ENCODE data around the gene ZKSCAN2. TPM values are rescaled to one million over a fixed set of nuclear protein-coding genes. Genes with fewer than 3 reads are reported as not detected.

Gene ZKSCAN2
- total RNA-seq, 1 donor from 2014 or later: 4.9 TPM

GRCh38 chr16:25253322-25253721 is 4.3 kb downstream of the ZKSCAN2 start:
- H3K9me3 ChIP-seq: no peaks in the 10 kb centered on the region
- no peak overlapping the region for H3K27ac ChIP-seq
- no peak for ATAC-seq
- no peaks in the 10 kb centered on the region for H3K27me3 ChIP-seq
- no peak overlapping the region for H3K4me3 ChIP-seq
- peaks cover 44% of the 10 kb centered on the region for H3K36me3 ChIP-seq
- no peak for DNase-seq
- TF ChIP-seq, protein P1, sequence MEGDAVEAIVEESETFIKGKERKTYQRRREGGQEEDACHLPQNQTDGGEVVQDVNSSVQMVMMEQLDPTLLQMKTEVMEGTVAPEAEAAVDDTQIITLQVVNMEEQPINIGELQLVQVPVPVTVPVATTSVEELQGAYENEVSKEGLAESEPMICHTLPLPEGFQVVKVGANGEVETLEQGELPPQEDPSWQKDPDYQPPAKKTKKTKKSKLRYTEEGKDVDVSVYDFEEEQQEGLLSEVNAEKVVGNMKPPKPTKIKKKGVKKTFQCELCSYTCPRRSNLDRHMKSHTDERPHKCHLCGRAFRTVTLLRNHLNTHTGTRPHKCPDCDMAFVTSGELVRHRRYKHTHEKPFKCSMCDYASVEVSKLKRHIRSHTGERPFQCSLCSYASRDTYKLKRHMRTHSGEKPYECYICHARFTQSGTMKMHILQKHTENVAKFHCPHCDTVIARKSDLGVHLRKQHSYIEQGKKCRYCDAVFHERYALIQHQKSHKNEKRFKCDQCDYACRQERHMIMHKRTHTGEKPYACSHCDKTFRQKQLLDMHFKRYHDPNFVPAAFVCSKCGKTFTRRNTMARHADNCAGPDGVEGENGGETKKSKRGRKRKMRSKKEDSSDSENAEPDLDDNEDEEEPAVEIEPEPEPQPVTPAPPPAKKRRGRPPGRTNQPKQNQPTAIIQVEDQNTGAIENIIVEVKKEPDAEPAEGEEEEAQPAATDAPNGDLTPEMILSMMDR (IDR thresholded peaks at IDR 0.05): no peak
- intact Hi-C loops (cut with DNase I): no loop called here
- peaks cover 16% of the 10 kb centered on the region for H3K4me1 ChIP-seq

DNA sequence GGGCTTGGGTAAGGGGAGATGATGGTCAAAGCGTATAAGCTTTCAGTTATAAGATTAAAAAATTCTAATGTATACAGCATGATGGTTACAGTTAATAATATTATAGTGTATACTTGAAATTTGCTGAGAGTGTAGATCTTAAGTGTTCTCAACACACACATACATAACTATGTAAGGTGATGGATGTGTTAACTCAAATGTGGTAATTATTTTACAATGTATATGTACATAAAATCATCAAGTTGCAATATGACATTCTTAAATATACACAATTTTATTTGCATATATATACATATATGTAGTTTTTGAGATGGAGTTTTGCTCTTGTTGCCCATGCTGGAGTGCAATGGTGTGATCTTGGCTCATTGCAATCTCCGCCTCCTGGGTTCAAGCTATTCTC is 7.2 kb downstream of the ZKSCAN2 start:
- no peaks in the 10 kb centered on the region for H3K27me3 ChIP-seq
- TF ChIP-seq, protein P1 (IDR thresholded peaks at IDR 0.05): no peak
- no peak overlapping the region for H3K4me3 ChIP-seq
- H3K36me3 ChIP-seq: peaks cover 64% of the 10 kb centered on the region
- H3K9me3 ChIP-seq: no peaks in the 10 kb centered on the region
- DNase-seq: no peak
- intact Hi-C loops (cut with DNase I): no loop called here
- no peaks in the 10 kb centered on the region for H3K4me1 ChIP-seq
- ATAC-seq: no peak
- no peak overlapping the region for H3K27ac ChIP-seq

DNA sequence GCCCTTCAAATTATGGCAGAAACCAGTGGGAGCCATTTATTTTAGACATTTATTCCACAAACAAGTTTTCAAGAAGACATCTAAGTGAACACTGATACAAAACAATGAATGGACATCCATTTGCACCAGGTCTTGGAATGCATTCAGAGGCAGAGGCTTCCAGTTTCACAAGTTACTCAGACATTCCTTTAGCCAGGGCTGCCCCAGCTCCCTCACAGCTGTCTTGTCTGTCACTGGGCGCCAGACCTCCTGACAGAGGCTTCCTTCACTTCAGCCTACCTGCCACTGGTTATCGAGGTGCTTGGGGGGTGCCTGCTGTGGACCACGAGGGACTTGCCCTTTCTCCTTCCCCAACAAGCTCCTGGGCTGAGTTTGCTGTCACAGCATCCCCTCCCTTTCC is 21.7 kb downstream of the ZKSCAN2 start:
- intact Hi-C loops (cut with DNase I): no loop called here

DNA sequence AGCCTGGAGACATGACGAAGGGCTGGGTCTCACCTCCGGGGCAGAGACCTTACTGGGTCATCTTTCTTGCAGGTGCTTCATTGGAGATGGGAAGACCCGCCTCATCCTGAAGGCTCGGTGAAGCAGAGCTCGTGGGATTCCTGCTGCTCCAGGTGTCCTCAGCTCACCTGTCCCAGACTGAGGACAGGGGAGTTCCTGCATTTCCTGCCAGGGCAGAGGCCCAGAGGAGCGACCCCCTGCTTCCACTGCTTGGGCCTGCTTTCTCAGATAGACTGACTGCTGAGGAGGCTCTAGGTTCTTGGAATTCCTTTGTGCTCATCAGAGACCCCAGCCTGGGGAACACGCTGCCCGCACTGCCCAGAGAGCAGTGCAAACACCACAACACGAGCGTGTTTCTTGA is 29.3 kb downstream of the ZKSCAN2 start:
- H3K4me1 ChIP-seq: no peaks in the 10 kb centered on the region
- DNase-seq (no peak), ATAC-seq (no peak)
- intact Hi-C loops (cut with DNase I): no loop called here
- no peak overlapping the region for H3K27ac ChIP-seq
- no peaks in the 10 kb centered on the region for H3K9me3 ChIP-seq
- TF ChIP-seq, protein P1 (IDR thresholded peaks at IDR 0.05): no peak
- H3K27me3 ChIP-seq: no peaks in the 10 kb centered on the region
- no peak overlapping the region for H3K4me3 ChIP-seq
- H3K36me3 ChIP-seq: no peaks in the 10 kb centered on the region

More for the DNA sequence above, 21.7 kb downstream of the ZKSCAN2 start:
- ATAC-seq: no peak
- Histone ChIP-seq H3K9me3 (no peaks in the 10 kb centered on the region), H3K27ac (no peak overlapping the region), H3K36me3 (peaks cover 11% of the 10 kb centered on the region), H3K4me3 (no peak overlapping the region), H3K4me1 (no peaks in the 10 kb centered on the region), H3K27me3 (no peaks in the 10 kb centered on the region)
- no peak for DNase-seq
- TF ChIP-seq, protein P1 (IDR thresholded peaks at IDR 0.05): no peak

- DNase-seq (no peak), ATAC-seq (no peak)
- TF ChIP-seq, protein P1 (IDR thresholded peaks at IDR 0.05): no peak
- no peaks in the 10 kb centered on the region for H3K9me3 ChIP-seq
- intact Hi-C loops (cut with DNase I): loop anchor here (5.0 kb wide), 1 partner anchor 168 kb away; no protein-coding TSS in a partner anchor
- no peaks in the 10 kb centered on the region for H3K36me3 ChIP-seq
- no peak overlapping the region for H3K4me3 ChIP-seq
- no peaks in the 10 kb centered on the region for H3K4me1 ChIP-seq
- H3K27me3 ChIP-seq: no peaks in the 10 kb centered on the region
- H3K27ac ChIP-seq: no peak overlapping the region
Measured at GRCh38 chr16:25224731-25225319, 32.8 kb downstream of the ZKSCAN2 start.

DNA sequence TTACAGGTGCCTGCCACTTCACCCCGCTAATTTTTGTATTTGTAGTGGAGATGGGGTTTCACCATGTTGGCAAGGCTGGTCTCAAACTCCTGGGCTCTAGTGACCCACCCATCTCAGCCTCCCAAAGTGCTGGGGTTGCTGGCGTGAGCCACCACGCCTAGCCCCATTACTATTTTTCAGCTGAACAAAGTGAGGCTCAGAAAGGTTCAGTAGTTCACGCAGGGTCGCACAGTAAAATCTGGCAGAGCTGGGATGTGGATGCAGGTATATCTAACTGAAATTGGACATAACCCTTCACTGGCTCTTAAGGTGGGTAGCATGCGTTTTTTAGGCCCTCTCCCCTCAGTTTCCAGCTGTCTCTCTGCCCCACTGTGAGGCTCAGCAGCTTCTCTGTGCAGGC is 33.7 kb downstream of the ZKSCAN2 start:
- ATAC-seq: no peak
- no peaks in the 10 kb centered on the region for H3K9me3 ChIP-seq
- H3K4me1 ChIP-seq: no peaks in the 10 kb centered on the region
- TF ChIP-seq, protein P1 (IDR thresholded peaks at IDR 0.05): no peak
- no peaks in the 10 kb centered on the region for H3K27me3 ChIP-seq
- H3K27ac ChIP-seq: no peak overlapping the region
- no peak for DNase-seq
- H3K4me3 ChIP-seq: no peak overlapping the region
- intact Hi-C loops (cut with DNase I): loop anchor here (5.0 kb wide), 1 partner anchor 167 kb away; no protein-coding TSS in a partner anchor
- no peaks in the 10 kb centered on the region for H3K36me3 ChIP-seq

Data from upper lobe of right lung (tissue), 1 donor.